HS-5 (cell line): Measurements from ENCODE around the gene CHKB.

ENCODE experiments used
- DNase-seq: peaks from one replicate; pipeline ENCODE4 v3.0.0-alpha.2; 2012; ENCODE audit warnings: low read depth

Gene CHKB

DNA sequence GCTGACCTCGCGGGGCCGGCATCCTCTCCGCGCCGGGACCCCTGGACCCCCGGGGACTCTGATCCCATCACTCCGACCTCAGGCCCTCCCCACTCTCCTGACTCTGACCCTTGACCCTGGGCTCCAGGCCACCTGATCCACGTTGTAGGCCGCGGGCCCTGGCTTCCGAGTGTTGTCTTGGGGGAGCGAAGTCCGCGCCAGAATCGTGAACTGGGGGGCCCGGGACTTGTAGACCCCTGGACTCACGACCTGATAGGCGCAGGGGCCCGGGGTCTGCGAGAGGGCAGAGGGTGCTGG is 52.1 kb downstream of the CHKB start:
- DNase-seq: no peak

GRCh38 chr22:50529897-50530579 is 52.6 kb downstream of the CHKB start, which contains the start of gene TYMP:
Gene TYMP (minus strand): TSS chr22:50530012. CDS start chr22:50529709, 303 bp downstream.
- DNase-seq: no peak

DNA sequence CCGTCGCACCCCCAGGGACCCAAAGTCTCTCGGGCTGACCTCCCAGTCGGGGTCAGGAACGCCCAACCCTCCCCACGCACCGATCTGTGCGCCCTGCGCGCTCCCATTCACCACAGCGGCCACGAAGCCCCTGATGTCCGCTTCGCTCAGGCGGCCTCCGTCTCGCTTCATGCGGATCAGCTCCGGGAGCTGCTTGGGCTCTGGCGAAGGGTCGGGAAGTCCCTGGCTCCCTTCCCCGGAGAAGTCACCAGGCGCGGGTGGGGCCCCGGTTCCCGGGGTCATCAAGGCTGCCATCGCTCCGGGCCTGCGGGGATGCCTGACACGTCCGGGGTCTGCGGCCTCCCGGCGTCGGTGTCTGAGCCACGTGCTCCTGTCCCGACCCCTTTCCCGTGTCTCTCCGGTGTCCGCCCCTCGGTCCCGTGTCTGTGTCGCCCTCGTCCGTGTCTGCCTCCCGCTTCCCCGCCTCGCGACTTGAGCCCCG is 53.2 kb downstream of the CHKB start:
- no peak for DNase-seq
